ENCODE data around the gene EGFLAM. TPM values are rescaled to one million over a fixed set of nuclear protein-coding genes. Genes with fewer than 3 reads are reported as not detected.

Gene EGFLAM
- total RNA-seq, 4 donors from 2014 or later = 6.6 to 13.6 (median 9.8) TPM

- no peak overlapping the region for H3K4me3 ChIP-seq
- no peaks in the 10 kb centered on the region for H3K9me3 ChIP-seq
- no peak for TF ChIP-seq POLR2AphosphoS5 (IDR thresholded peaks at IDR 0.05)
- 83% methylated on average over 2 of the region's 2 CpGs for WGBS
- no peaks in the 10 kb centered on the region for H3K36me3 ChIP-seq
- H3K27me3 ChIP-seq = peaks cover 0 to 19% (median 0%) of the 10 kb centered on the region in 4 donors
- intact Hi-C loops (cut with DNase I) = no loop called here
- DNase-seq (ENCODE audit: extremely low spot score) = no peak
- H3K27ac ChIP-seq (replicated peaks in 1 of 4) = no peak overlapping the region
- H3K4me1 ChIP-seq = no peaks in the 10 kb centered on the region
These were observed 118.0 kb downstream of the EGFLAM start for GRCh38 chr5:38376404-38376803.

- no peaks in the 10 kb centered on the region for H3K9me3 ChIP-seq
- H3K36me3 ChIP-seq = no peaks in the 10 kb centered on the region
- no peak overlapping the region for H3K27ac ChIP-seq (replicated peaks in 1 of 4)
- H3K27me3 ChIP-seq = peaks cover 0 to 19% (median 0%) of the 10 kb centered on the region in 4 donors
- peaks cover 0 to 4% (median 0%) of the 10 kb centered on the region in 4 donors for H3K4me1 ChIP-seq
- TF ChIP-seq POLR2A (IDR thresholded peaks at IDR 0.05; ENCODE audit: low read depth) = no peak
- intact Hi-C loops (cut with DNase I) = no loop called here
- no peak for DNase-seq (ENCODE audit: extremely low spot score)
- 67% methylated on average over 1 of the region's 1 CpG for WGBS
- H3K4me3 ChIP-seq = no peak overlapping the region
These were observed 120.2 kb downstream of the EGFLAM start for GRCh38 chr5:38378579-38378978.

GRCh38 chr5:38379350-38379937 is 121.1 kb downstream of the EGFLAM start:
- Histone ChIP-seq H3K27ac (replicated peaks in 1 of 4) (no peak overlapping the region), H3K9me3 (no peaks in the 10 kb centered on the region), H3K4me3 (no peak overlapping the region), H3K36me3 (no peaks in the 10 kb centered on the region), H3K27me3 (peaks cover 0 to 19% (median 0%) of the 10 kb centered on the region in 4 donors), H3K4me1 (peaks cover 0 to 4% (median 0%) of the 10 kb centered on the region in 4 donors)
- no peak for DNase-seq (ENCODE audit: extremely low spot score)
- 52% methylated on average over 7 of the region's 7 CpGs for WGBS
- TF ChIP-seq EP300 (IDR thresholded peaks at IDR 0.05) (no peak), POLR2A (IDR thresholded peaks at IDR 0.05; ENCODE audit: low read depth) (no peak), POLR2AphosphoS5 (IDR thresholded peaks at IDR 0.05) (no peak)
- intact Hi-C loops (cut with DNase I) = no loop called here

- intact Hi-C loops (cut with DNase I) = no loop called here
- H3K27ac ChIP-seq (replicated peaks in 1 of 4) = no peak overlapping the region
- TF ChIP-seq EP300 (IDR thresholded peaks at IDR 0.05) (no peak), POLR2A (IDR thresholded peaks at IDR 0.05; ENCODE audit: low read depth) (no peak), POLR2AphosphoS5 (IDR thresholded peaks at IDR 0.05) (no peak), CTCF (IDR thresholded peaks at IDR 0.05) (no peak)
- H3K9me3 ChIP-seq = no peaks in the 10 kb centered on the region
- DNase-seq (ENCODE audit: extremely low spot score) = no peak
- H3K4me3 ChIP-seq = no peak overlapping the region
- H3K4me1 ChIP-seq = peaks cover 0 to 4% (median 0%) of the 10 kb centered on the region in 4 donors
- WGBS = 92% methylated on average over 4 of the region's 4 CpGs
- peaks cover 0 to 19% (median 0%) of the 10 kb centered on the region in 4 donors for H3K27me3 ChIP-seq
- H3K36me3 ChIP-seq = no peaks in the 10 kb centered on the region
These were observed 122.2 kb downstream of the EGFLAM start for GRCh38 chr5:38380537-38380936.

- WGBS = 94% methylated on average over 5 of the region's 5 CpGs
- DNase-seq (ENCODE audit: extremely low spot score) = no peak
- Histone ChIP-seq H3K36me3 (no peaks in the 10 kb centered on the region), H3K4me3 (no peak overlapping the region), H3K27me3 (peaks cover 0 to 19% (median 0%) of the 10 kb centered on the region in 4 donors), H3K9me3 (no peaks in the 10 kb centered on the region), H3K4me1 (peaks cover 0 to 4% (median 0%) of the 10 kb centered on the region in 4 donors), H3K27ac (replicated peaks in 1 of 4) (no peak overlapping the region)
- intact Hi-C loops (cut with DNase I) = no loop called here
- TF ChIP-seq EP300 (IDR thresholded peaks at IDR 0.05) (no peak), POLR2A (IDR thresholded peaks at IDR 0.05; ENCODE audit: low read depth) (no peak), CTCF (IDR thresholded peaks at IDR 0.05) (no peak), POLR2AphosphoS5 (IDR thresholded peaks at IDR 0.05) (no peak)
These were observed 123.0 kb downstream of the EGFLAM start for GRCh38 chr5:38381361-38381760.

- Histone ChIP-seq H3K27ac (replicated peaks in 1 of 4) (no peak overlapping the region), H3K4me3 (no peak overlapping the region), H3K27me3 (peaks cover 0 to 10% (median 0%) of the 10 kb centered on the region in 4 donors), H3K4me1 (peaks cover 0 to 4% (median 0%) of the 10 kb centered on the region in 4 donors), H3K36me3 (no peaks in the 10 kb centered on the region), H3K9me3 (no peaks in the 10 kb centered on the region)
- intact Hi-C loops (cut with DNase I) = no loop called here
- TF ChIP-seq POLR2A (IDR thresholded peaks at IDR 0.05; ENCODE audit: low read depth) (no peak), CTCF (IDR thresholded peaks at IDR 0.05) (peak; percentile 73 to 86 (median 84)), EP300 (IDR thresholded peaks at IDR 0.05) (no peak), POLR2AphosphoS5 (IDR thresholded peaks at IDR 0.05) (no peak)
- DNase-seq (ENCODE audit: extremely low spot score) = no peak
- WGBS = 38% methylated on average over 7 of the region's 7 CpGs
These were observed 124.5 kb downstream of the EGFLAM start for GRCh38 chr5:38382898-38383297.

Data from esophagus muscularis mucosa (tissue), 4 donors.